ENCODE data around the gene HRG. TPM values are rescaled to one million over a fixed set of nuclear protein-coding genes. Genes with fewer than 3 reads are reported as not detected.

HRG gene
- total RNA-seq, 1 donor from 2014 or later = not detected

GRCh38 chr3:186636536-186636935 is 29.3 kb upstream of the HRG start:
- intact Hi-C loops (cut with micrococcal nuclease) = no loop called here

- intact Hi-C loops (cut with micrococcal nuclease) = no loop called here
Measured at GRCh38 chr3:186637686-186638085, 28.1 kb upstream of the HRG start.

GRCh38 chr3:186638259-186638658 is 27.6 kb upstream of the HRG start:
- intact Hi-C loops (cut with micrococcal nuclease) = no loop called here

GRCh38 chr3:186639778-186640472 is 25.9 kb upstream of the HRG start, which contains the start of gene FETUB:
Gene FETUB, plus strand, starts transcription at chr3:186640399. Its CDS starts 62 bp downstream, at chr3:186640461.
- intact Hi-C loops (cut with micrococcal nuclease) = no loop called here

- intact Hi-C loops (cut with micrococcal nuclease) = no loop called here
Measured at GRCh38 chr3:186640473-186640818, 25.4 kb upstream of the HRG start.

GRCh38 chr3:186640929-186641328 is 24.9 kb upstream of the HRG start:
- intact Hi-C loops (cut with micrococcal nuclease) = no loop called here

- intact Hi-C loops (cut with micrococcal nuclease) = loop anchor here (2.0 kb wide), 3 partner anchors 25 to 141 kb away; partner anchors contain the start of gene EIF4A2
Measured at GRCh38 chr3:186642014-186642413, 23.8 kb upstream of the HRG start.

GRCh38 chr3:186643493-186643892 is 22.3 kb upstream of the HRG start:
- intact Hi-C loops (cut with micrococcal nuclease) = loop anchor here (2.0 kb wide), 3 partner anchors 27 to 139 kb away; partner anchors contain the start of gene EIF4A2

GRCh38 chr3:186644683-186645082 is 21.1 kb upstream of the HRG start:
- intact Hi-C loops (cut with micrococcal nuclease) = no loop called here

- intact Hi-C loops (cut with micrococcal nuclease) = no loop called here
Measured at GRCh38 chr3:186646106-186646505, 19.7 kb upstream of the HRG start.

GRCh38 chr3:186646841-186647240 is 19.0 kb upstream of the HRG start:
- intact Hi-C loops (cut with micrococcal nuclease) = no loop called here

GRCh38 chr3:186648851-186649250 is 17.0 kb upstream of the HRG start:
- intact Hi-C loops (cut with micrococcal nuclease) = no loop called here

- intact Hi-C loops (cut with micrococcal nuclease) = no loop called here
Measured at GRCh38 chr3:186651678-186652215, 14.1 kb upstream of the HRG start.

GRCh38 chr3:186653080-186653707 is 12.6 kb upstream of the HRG start:
- intact Hi-C loops (cut with micrococcal nuclease) = no loop called here

- intact Hi-C loops (cut with micrococcal nuclease) = no loop called here
Measured at GRCh38 chr3:186653984-186654383, 11.8 kb upstream of the HRG start.

GRCh38 chr3:186663361-186664118 is 2.3 kb upstream of the HRG start:
- intact Hi-C loops (cut with micrococcal nuclease) = no loop called here

GRCh38 chr3:186664119-186664495 is 1.7 kb upstream of the HRG start:
- intact Hi-C loops (cut with micrococcal nuclease) = no loop called here

GRCh38 chr3:186664506-186664905 is 1.3 kb upstream of the HRG start:
- intact Hi-C loops (cut with micrococcal nuclease) = no loop called here

GRCh38 chr3:186668426-186668825 is 2.6 kb downstream of the HRG start:
- intact Hi-C loops (cut with micrococcal nuclease) = no loop called here

- intact Hi-C loops (cut with micrococcal nuclease) = no loop called here
Measured at GRCh38 chr3:186669378-186670084, 3.7 kb downstream of the HRG start.

- intact Hi-C loops (cut with micrococcal nuclease) = no loop called here
Measured at GRCh38 chr3:186670155-186670554, 4.3 kb downstream of the HRG start.

Measured in T-helper 1 cell treated with Interleukin-12 subunit alpha and Interleukin-12 subunit beta and Interleukin-4 antibody, amounts not matched to agents 30 ng/mL and 1 ng/mL, for 36 hours (primary cell).